HepG2 (cell line): Measurements from ENCODE around the gene IL2RA. TPM values are rescaled to one million over a fixed set of nuclear protein-coding genes. Genes with fewer than 3 reads are reported as not detected.

Experiments
- BHLHE40 ChIP-seq: IDR thresholded peaks from 2 replicates; pipeline ENCODE4 v1.6.1; 2011; ENCODE audit warnings: low read length, improper control_type of control experiment
- DR1 ChIP-seq: sonication (generic); formaldehyde crosslinking; IDR thresholded peaks from 2 replicates; pipeline ENCODE4 v1.8.0; 2021; ENCODE audit warnings: mild to moderate bottlenecking, missing genetic modification reagents, inconsistent platforms
- ETV5 ChIP-seq: IDR thresholded peaks from 2 replicates; pipeline ENCODE4 v1.6.1; 2018; ENCODE audit warnings: missing biosample characterization, missing genetic modification reagents, inconsistent platforms, borderline replicate concordance
- FIP1L1 ChIP-seq: fragments of 200-400 bp; formaldehyde crosslinking; IDR thresholded peaks from 2 replicates; pipeline ENCODE4 v1.6.1; 2018; ENCODE audit warnings: low read depth, mild to moderate bottlenecking, low read length, moderate library complexity, borderline replicate concordance; ENCODE audit not compliant: insufficient read depth
- MAFK ChIP-seq, 2 experiments: IDR thresholded peaks in 1 of 2; conservative IDR thresholded peaks in 1 of 2; 2 replicates each; pipeline ENCODE4 v1.6.1; 2011; ENCODE audit warnings: improper control_type of control experiment in 2 of 2, low read length in 2 of 2
- YEATS2 ChIP-seq: sonication (generic); formaldehyde crosslinking; IDR thresholded peaks from 2 replicates; pipeline ENCODE4 v1.4.0; 2020; ENCODE audit warnings: missing genetic modification reagents, borderline replicate concordance
- YY1 ChIP-seq: IDR thresholded peaks from 2 replicates; pipeline ENCODE4 v1.6.1; 2011; ENCODE audit warnings: low read length, low read depth, moderate library complexity, mild to moderate bottlenecking; ENCODE audit not compliant: insufficient read depth, insufficient replicate concordance
- ZBTB21 ChIP-seq: sonication (generic); formaldehyde crosslinking; IDR thresholded peaks from 2 replicates; pipeline ENCODE4 v1.4.0; 2020; ENCODE audit warnings: missing genetic modification reagents
- ZC3H13 ChIP-seq: sonication (generic); formaldehyde crosslinking; IDR thresholded peaks from 2 replicates; pipeline ENCODE4 v1.8.1; 2023; ENCODE audit warnings: mild to moderate bottlenecking, missing genetic modification reagents, moderate library complexity
- ZKSCAN1 ChIP-seq: fragments of 150-350 bp; IDR thresholded peaks from 2 replicates; pipeline ENCODE4 v1.6.1; 2014; ENCODE audit warnings: low read length
- ZNF232 ChIP-seq: sonication (generic); formaldehyde crosslinking; IDR thresholded peaks from 2 replicates; pipeline ENCODE4 v1.4.0; 2020; ENCODE audit warnings: missing genetic modification reagents, borderline replicate concordance
- ZNF619 ChIP-seq: sonication (generic); formaldehyde crosslinking; IDR thresholded peaks from 2 replicates; pipeline ENCODE4 v1.4.0; 2020; ENCODE audit warnings: mild to moderate bottlenecking, missing genetic modification reagents
- polyA plus RNA-seq, 8 experiments: library from polyadenylated mRNA; depleted of rRNA in 3 of 8; stranded (reverse) in 7 of 8; unstranded in 1 of 8; fragments of >200 nt; fragmentation: Illumina TruSeq in 4 of 8; extraction: Trizol in 4 of 8; gene quantifications; 2 replicates each; pipeline versions ENCODE4 v1.2.1 to v1.2.3, GENCODE V29; 2011 to 2016; ENCODE audit warnings: low read depth in 4 of 8, missing spikeins in 1 of 8, mixed read lengths in 1 of 8; ENCODE audit not compliant: insufficient read depth in 1 of 8
- total RNA-seq, 5 experiments: library from RNA; depleted of rRNA; stranded (reverse); fragments of >200 nt; fragmentation: Illumina TruSeq; extraction: Trizol; gene quantifications; 2 replicates each; pipeline ENCODE4 v1.2.3, GENCODE V29; 2016; ENCODE audit warnings: low read depth in 1 of 5
- TF ChIP-seq, protein P1 (sequence below): sonication (generic); formaldehyde crosslinking; IDR thresholded peaks from 2 replicates; pipeline ENCODE4 v1.4.0; 2020; ENCODE audit warnings: missing genetic modification reagents
- TF ChIP-seq, protein P2 (sequence below): sonication (generic); formaldehyde crosslinking; conservative IDR thresholded peaks from 2 replicates; pipeline ENCODE4 v1.5.0; 2020; ENCODE audit warnings: missing genetic modification reagents
- TF ChIP-seq, protein P3 (sequence below): IDR thresholded peaks from 2 replicates; pipeline ENCODE4 v1.6.1; 2016; ENCODE audit warnings: low read depth, borderline replicate concordance
- TF ChIP-seq, protein P4 (sequence below): sonication (generic); formaldehyde crosslinking; IDR thresholded peaks from 2 replicates; pipeline ENCODE4 v1.4.0; 2020; ENCODE audit warnings: missing genetic modification reagents
- TF ChIP-seq, protein P5 (sequence below): sonication (generic); formaldehyde crosslinking; IDR thresholded peaks from 2 replicates; pipeline ENCODE4 v1.4.0; 2020; ENCODE audit warnings: mild to moderate bottlenecking, missing genetic modification reagents

IL2RA gene
- total and polyA plus RNA-seq, 2 of the 13 experiments (the other 11 are each of a cell fraction or from before 2014, with no cell fraction given), result not detected

DNA sequence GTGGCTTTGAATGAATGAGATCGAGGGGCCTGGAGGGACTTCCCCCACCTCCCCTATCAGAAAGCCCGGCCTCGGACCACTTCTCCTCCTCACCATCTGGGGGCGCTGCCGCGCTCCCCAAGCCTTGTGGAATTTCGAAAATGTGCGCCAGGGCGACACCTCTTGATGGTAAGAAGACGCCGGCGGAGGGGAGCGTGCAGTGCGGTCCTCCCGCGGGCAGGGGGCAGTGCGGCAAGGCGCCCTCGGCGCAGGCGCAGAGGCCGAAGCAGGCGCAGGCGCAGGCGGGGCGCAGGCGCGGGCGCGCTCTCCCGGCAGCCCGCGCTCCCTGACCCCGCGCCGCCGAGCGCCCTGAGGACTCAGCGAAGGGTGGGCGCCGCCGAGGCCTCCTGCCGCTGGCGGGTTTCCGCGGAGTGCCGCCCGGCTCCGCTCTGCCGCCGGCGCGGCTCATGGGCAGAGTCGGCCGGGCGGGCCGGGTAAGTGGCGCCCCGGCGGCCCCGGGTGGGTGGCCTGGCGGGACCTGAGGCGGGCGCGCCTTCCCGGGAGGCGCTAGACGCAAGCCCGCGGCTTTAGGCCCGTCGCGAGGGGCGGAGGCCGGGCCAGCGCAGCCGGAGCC lies 26.7 kb upstream of the IL2RA start, which contains the start of gene RBM17 (continued):
- peak; percentile 69 for TF ChIP-seq YY1
- peak; percentile 81 for TF ChIP-seq YEATS2 (CRISPR knock-in tag)
- peak; percentile 56; the same call in 1 of the 2 replicates for TF ChIP-seq ZKSCAN1
- peak; percentile 27; the same call in 1 of the 2 replicates for TF ChIP-seq ZC3H13 (CRISPR knock-in tag)
- TF ChIP-seq ETV5, result peak; percentile 55; the same call in 1 of the 2 replicates
- TF ChIP-seq ZBTB21 (CRISPR knock-in tag), result no peak
- TF ChIP-seq, protein P1, sequence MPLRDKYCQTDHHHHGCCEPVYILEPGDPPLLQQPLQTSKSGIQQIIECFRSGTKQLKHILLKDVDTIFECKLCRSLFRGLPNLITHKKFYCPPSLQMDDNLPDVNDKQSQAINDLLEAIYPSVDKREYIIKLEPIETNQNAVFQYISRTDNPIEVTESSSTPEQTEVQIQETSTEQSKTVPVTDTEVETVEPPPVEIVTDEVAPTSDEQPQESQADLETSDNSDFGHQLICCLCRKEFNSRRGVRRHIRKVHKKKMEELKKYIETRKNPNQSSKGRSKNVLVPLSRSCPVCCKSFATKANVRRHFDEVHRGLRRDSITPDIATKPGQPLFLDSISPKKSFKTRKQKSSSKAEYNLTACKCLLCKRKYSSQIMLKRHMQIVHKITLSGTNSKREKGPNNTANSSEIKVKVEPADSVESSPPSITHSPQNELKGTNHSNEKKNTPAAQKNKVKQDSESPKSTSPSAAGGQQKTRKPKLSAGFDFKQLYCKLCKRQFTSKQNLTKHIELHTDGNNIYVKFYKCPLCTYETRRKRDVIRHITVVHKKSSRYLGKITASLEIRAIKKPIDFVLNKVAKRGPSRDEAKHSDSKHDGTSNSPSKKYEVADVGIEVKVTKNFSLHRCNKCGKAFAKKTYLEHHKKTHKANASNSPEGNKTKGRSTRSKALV, result 0 out of 2 replicates have a peak, but pooled peaks have one; percentile 47
- no peak for TF ChIP-seq DR1 (CRISPR knock-in tag)
- no peak for TF ChIP-seq ZNF619
- TF ChIP-seq ZNF232 (CRISPR knock-in tag), result 0 out of 2 replicates have a peak, but pooled peaks have one; percentile 24
- TF ChIP-seq, protein P2, sequence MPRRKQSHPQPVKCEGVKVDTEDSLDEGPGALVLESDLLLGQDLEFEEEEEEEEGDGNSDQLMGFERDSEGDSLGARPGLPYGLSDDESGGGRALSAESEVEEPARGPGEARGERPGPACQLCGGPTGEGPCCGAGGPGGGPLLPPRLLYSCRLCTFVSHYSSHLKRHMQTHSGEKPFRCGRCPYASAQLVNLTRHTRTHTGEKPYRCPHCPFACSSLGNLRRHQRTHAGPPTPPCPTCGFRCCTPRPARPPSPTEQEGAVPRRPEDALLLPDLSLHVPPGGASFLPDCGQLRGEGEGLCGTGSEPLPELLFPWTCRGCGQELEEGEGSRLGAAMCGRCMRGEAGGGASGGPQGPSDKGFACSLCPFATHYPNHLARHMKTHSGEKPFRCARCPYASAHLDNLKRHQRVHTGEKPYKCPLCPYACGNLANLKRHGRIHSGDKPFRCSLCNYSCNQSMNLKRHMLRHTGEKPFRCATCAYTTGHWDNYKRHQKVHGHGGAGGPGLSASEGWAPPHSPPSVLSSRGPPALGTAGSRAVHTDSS (CRISPR knock-in tag), result no peak
- peak; percentile 54; the same call in 1 of the 2 replicates for TF ChIP-seq BHLHE40
- 0 out of 2 replicates have a peak, but pooled peaks have one; percentile 46 for TF ChIP-seq FIP1L1
- TF ChIP-seq, protein P3, sequence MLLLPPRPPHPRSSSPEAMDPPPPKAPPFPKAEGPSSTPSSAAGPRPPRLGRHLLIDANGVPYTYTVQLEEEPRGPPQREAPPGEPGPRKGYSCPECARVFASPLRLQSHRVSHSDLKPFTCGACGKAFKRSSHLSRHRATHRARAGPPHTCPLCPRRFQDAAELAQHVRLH, result peak; percentile 87; the same call in 1 of the 2 replicates
- TF ChIP-seq, protein P4, sequence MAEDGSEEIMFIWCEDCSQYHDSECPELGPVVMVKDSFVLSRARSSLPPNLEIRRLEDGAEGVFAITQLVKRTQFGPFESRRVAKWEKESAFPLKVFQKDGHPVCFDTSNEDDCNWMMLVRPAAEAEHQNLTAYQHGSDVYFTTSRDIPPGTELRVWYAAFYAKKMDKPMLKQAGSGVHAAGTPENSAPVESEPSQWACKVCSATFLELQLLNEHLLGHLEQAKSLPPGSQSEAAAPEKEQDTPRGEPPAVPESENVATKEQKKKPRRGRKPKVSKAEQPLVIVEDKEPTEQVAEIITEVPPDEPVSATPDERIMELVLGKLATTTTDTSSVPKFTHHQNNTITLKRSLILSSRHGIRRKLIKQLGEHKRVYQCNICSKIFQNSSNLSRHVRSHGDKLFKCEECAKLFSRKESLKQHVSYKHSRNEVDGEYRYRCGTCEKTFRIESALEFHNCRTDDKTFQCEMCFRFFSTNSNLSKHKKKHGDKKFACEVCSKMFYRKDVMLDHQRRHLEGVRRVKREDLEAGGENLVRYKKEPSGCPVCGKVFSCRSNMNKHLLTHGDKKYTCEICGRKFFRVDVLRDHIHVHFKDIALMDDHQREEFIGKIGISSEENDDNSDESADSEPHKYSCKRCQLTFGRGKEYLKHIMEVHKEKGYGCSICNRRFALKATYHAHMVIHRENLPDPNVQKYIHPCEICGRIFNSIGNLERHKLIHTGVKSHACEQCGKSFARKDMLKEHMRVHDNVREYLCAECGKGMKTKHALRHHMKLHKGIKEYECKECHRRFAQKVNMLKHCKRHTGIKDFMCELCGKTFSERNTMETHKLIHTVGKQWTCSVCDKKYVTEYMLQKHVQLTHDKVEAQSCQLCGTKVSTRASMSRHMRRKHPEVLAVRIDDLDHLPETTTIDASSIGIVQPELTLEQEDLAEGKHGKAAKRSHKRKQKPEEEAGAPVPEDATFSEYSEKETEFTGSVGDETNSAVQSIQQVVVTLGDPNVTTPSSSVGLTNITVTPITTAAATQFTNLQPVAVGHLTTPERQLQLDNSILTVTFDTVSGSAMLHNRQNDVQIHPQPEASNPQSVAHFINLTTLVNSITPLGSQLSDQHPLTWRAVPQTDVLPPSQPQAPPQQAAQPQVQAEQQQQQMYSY (CRISPR knock-in tag), result peak; percentile 53; the same call in 1 of the 2 replicates
- no peak for TF ChIP-seq MAFK (conservative IDR thresholded peaks at IDR 0.05 in 1 of 2, IDR thresholded peaks at IDR 0.05 in 1 of 2; ENCODE audit: low read length in 2 of 2)
- TF ChIP-seq, protein P5, sequence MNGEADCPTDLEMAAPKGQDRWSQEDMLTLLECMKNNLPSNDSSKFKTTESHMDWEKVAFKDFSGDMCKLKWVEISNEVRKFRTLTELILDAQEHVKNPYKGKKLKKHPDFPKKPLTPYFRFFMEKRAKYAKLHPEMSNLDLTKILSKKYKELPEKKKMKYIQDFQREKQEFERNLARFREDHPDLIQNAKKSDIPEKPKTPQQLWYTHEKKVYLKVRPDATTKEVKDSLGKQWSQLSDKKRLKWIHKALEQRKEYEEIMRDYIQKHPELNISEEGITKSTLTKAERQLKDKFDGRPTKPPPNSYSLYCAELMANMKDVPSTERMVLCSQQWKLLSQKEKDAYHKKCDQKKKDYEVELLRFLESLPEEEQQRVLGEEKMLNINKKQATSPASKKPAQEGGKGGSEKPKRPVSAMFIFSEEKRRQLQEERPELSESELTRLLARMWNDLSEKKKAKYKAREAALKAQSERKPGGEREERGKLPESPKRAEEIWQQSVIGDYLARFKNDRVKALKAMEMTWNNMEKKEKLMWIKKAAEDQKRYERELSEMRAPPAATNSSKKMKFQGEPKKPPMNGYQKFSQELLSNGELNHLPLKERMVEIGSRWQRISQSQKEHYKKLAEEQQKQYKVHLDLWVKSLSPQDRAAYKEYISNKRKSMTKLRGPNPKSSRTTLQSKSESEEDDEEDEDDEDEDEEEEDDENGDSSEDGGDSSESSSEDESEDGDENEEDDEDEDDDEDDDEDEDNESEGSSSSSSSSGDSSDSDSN, result peak; percentile 97
